Measurements from ENCODE around the gene PTCH2. TPM values are rescaled to one million over a fixed set of nuclear protein-coding genes. Genes with fewer than 3 reads are reported as not detected.
"Not testable (repeated sequence)": the region's sequence is repeated elsewhere in the genome, so short reads cannot be mapped to it uniquely, and the experiment has no call there.

PTCH2 gene
- total RNA-seq, 1 donor from 2014 or later: 1.9 TPM

- not testable (repeated sequence) for DNase-seq (ENCODE audit: low spot score)
Observed at GRCh38 chr1:44838294-44838693, 4.8 kb downstream of the PTCH2 start.

- peak; percentile 79 for DNase-seq (ENCODE audit: low spot score)
Observed at GRCh38 chr1:44835738-44836675, 7.0 kb downstream of the PTCH2 start.

GRCh38 chr1:44834328-44834727 is 8.7 kb downstream of the PTCH2 start:
- DNase-seq (ENCODE audit: low spot score): no peak

- DNase-seq (ENCODE audit: low spot score): no peak
Observed at GRCh38 chr1:44832056-44832705, 10.9 kb downstream of the PTCH2 start.

GRCh38 chr1:44831516-44831915 is 11.5 kb downstream of the PTCH2 start:
- DNase-seq (ENCODE audit: low spot score): no peak

GRCh38 chr1:44830900-44831304 is 12.2 kb downstream of the PTCH2 start:
- DNase-seq (ENCODE audit: low spot score): no peak

- DNase-seq (ENCODE audit: low spot score): no peak
Observed at GRCh38 chr1:44829506-44830384, 13.3 kb downstream of the PTCH2 start.

- DNase-seq (ENCODE audit: low spot score): no peak
Observed at GRCh38 chr1:44828841-44829440, 14.1 kb downstream of the PTCH2 start.

GRCh38 chr1:44828003-44828651 is 14.9 kb downstream of the PTCH2 start:
- DNase-seq (ENCODE audit: low spot score): no peak

GRCh38 chr1:44827197-44828002 is 15.7 kb downstream of the PTCH2 start:
- no peak for DNase-seq (ENCODE audit: low spot score)

- peak; percentile 67 for DNase-seq (ENCODE audit: low spot score)
Observed at GRCh38 chr1:44826375-44827196, 16.5 kb downstream of the PTCH2 start.

GRCh38 chr1:44824392-44824791 is 18.7 kb downstream of the PTCH2 start:
- DNase-seq (ENCODE audit: low spot score): not testable (repeated sequence)

- DNase-seq (ENCODE audit: low spot score): no peak
Observed at GRCh38 chr1:44822981-44823451, 20.0 kb downstream of the PTCH2 start.

- DNase-seq (ENCODE audit: low spot score): no peak
Observed at GRCh38 chr1:44822131-44822701, 20.8 kb downstream of the PTCH2 start.

- no peak for DNase-seq (ENCODE audit: low spot score)
Observed at GRCh38 chr1:44821240-44821715, 21.8 kb downstream of the PTCH2 start.

GRCh38 chr1:44820328-44821239 is 22.5 kb downstream of the PTCH2 start:
- no peak for DNase-seq (ENCODE audit: low spot score)

- DNase-seq (ENCODE audit: low spot score): peak; percentile 73
Observed at GRCh38 chr1:44819608-44820327, 23.3 kb downstream of the PTCH2 start.

All from mucosa of gallbladder (tissue), 1 donor.